GM18507 (cell line): ENCODE data around the gene STATH.
"Not testable (repeated sequence)": the region's sequence is repeated elsewhere in the genome, so short reads cannot be mapped to it uniquely, and the experiment has no call there.

Experiments
- DNase-seq: peaks from one replicate; pipeline ENCODE4 v3.0.0; 2011; ENCODE audit warnings: low read depth; ENCODE audit not compliant: insufficient read length; ENCODE audit errors: extremely low spot score
- FAIRE-seq: peaks from 2 replicates; lab custom pipeline; 2011; peaks lifted over from hg19 to GRCh38; lab: Jason Lieb, UNC

STATH gene

GRCh38 chr4:69995526-69996016, at the start of gene STATH:
TSS of gene STATH (plus strand) at chr4:69995966. CDS start at chr4:69998438, 2,472 bp downstream.
- DNase-seq (no peak), FAIRE-seq (no peak)

GRCh38 chr4:69951602-69952001, 44.2 kb upstream of the STATH start:
- FAIRE-seq (no peak), DNase-seq (no peak)

- FAIRE-seq (no peak), DNase-seq (no peak)
These were observed 38.6 kb upstream of the STATH start for GRCh38 chr4:69957209-69957608.

- FAIRE-seq, result no peak
These were observed 30.1 kb upstream of the STATH start, which contains the start of gene CSN2 for GRCh38 chr4:69965628-69966027. TSS of gene CSN2 (minus strand) at chr4:69965728. CDS start at chr4:69960995, 4,733 bp downstream.

GRCh38 chr4:69970071-69970470, 25.7 kb upstream of the STATH start:
- FAIRE-seq, result no peak
- DNase-seq, result no peak

More at GRCh38 chr4:69965628-69966027, 30.1 kb upstream of the STATH start, which contains the start of gene CSN2:
- DNase-seq, result no peak

GRCh38 chr4:69974631-69975030, 21.1 kb upstream of the STATH start:
- FAIRE-seq, result no peak

GRCh38 chr4:69977582-69977981, 18.2 kb upstream of the STATH start:
- DNase-seq (no peak), FAIRE-seq (no peak)

More at GRCh38 chr4:69974631-69975030, 21.1 kb upstream of the STATH start:
- no peak for DNase-seq

- FAIRE-seq, result no peak
- DNase-seq, result no peak
These were observed 11.7 kb upstream of the STATH start for GRCh38 chr4:69984030-69984443.

GRCh38 chr4:69986663-69987062, 9.1 kb upstream of the STATH start:
- DNase-seq (no peak), FAIRE-seq (no peak)

GRCh38 chr4:69991016-69991415, 4.8 kb upstream of the STATH start:
- DNase-seq, result no peak
- no peak for FAIRE-seq

GRCh38 chr4:69994782-69995181, 984 bp upstream of the STATH start:
- DNase-seq (no peak), FAIRE-seq (no peak)

GRCh38 chr4:69999420-69999819, 3.7 kb downstream of the STATH start:
- DNase-seq (no peak), FAIRE-seq (no peak)

GRCh38 chr4:70000711-70001110, 4.9 kb downstream of the STATH start:
- DNase-seq, result no peak
- no peak for FAIRE-seq

- FAIRE-seq (no peak), DNase-seq (no peak)
These were observed 6.7 kb downstream of the STATH start for GRCh38 chr4:70002507-70002906.

GRCh38 chr4:70008771-70009170, 13.0 kb downstream of the STATH start:
- DNase-seq (no peak), FAIRE-seq (no peak)

GRCh38 chr4:70019006-70019405, 23.2 kb downstream of the STATH start:
- not testable (repeated sequence) for DNase-seq, FAIRE-seq

GRCh38 chr4:70023218-70023617, 27.5 kb downstream of the STATH start:
- DNase-seq (no peak), FAIRE-seq (no peak)

- no peak for FAIRE-seq
These were observed 31.2 kb downstream of the STATH start for GRCh38 chr4:70027011-70027410.

GRCh38 chr4:70028159-70028558, 32.4 kb downstream of the STATH start, which contains the start of gene HTN3:
TSS of gene HTN3 (plus strand) at chr4:70028459. CDS start at chr4:70030741, 2,282 bp downstream.
- FAIRE-seq, result peak; percentile 47
- DNase-seq, result not testable (repeated sequence)

More at GRCh38 chr4:70027011-70027410, 31.2 kb downstream of the STATH start:
- no peak for DNase-seq

GRCh38 chr4:70037559-70037958, 41.8 kb downstream of the STATH start:
- FAIRE-seq, result not testable (repeated sequence)

GRCh38 chr4:70039928-70040327, 44.2 kb downstream of the STATH start:
- not testable (repeated sequence) for DNase-seq, FAIRE-seq

More at GRCh38 chr4:70037559-70037958, 41.8 kb downstream of the STATH start:
- not testable (repeated sequence) for DNase-seq
